GM04504 (cell line): ENCODE results near the gene DNASE1L1.
A peak's percentile ranks its signal among the peaks of the same experiment; 100 is the strongest.
"Not testable (repeated sequence)": the region's sequence is repeated elsewhere in the genome, so short reads cannot be mapped to it uniquely, and the experiment has no call there.

Experiments used
- DNase-seq: peaks from one replicate; pipeline ENCODE4 v3.0.0-alpha.2; 2012; ENCODE audit warnings: low read depth

Gene DNASE1L1

DNA sequence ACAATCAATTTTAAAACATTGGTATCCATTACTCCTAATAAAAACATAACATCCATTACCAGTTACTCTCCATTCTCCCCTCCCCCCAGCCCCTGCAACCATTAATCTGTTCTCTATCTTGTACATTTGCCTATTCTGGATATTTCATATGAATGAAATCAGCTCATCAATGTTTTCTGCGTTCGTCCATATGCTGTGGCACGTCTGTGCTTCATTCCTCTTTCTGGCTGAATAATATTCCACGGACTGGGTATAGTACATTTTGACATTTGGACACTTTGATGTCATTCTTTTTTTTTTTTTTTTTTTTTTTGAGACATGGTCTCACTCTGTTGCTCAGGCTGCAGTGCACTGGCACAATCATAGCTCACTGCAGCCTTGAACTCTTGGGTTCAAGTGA, 5.2 kb downstream of the DNASE1L1 start:
- DNase-seq = no peak

GRCh38 chrX:154403192-154403591, 5.9 kb downstream of the DNASE1L1 start:
- no peak for DNase-seq

GRCh38 chrX:154402622-154403127, 6.4 kb downstream of the DNASE1L1 start:
- DNase-seq = no peak

DNA sequence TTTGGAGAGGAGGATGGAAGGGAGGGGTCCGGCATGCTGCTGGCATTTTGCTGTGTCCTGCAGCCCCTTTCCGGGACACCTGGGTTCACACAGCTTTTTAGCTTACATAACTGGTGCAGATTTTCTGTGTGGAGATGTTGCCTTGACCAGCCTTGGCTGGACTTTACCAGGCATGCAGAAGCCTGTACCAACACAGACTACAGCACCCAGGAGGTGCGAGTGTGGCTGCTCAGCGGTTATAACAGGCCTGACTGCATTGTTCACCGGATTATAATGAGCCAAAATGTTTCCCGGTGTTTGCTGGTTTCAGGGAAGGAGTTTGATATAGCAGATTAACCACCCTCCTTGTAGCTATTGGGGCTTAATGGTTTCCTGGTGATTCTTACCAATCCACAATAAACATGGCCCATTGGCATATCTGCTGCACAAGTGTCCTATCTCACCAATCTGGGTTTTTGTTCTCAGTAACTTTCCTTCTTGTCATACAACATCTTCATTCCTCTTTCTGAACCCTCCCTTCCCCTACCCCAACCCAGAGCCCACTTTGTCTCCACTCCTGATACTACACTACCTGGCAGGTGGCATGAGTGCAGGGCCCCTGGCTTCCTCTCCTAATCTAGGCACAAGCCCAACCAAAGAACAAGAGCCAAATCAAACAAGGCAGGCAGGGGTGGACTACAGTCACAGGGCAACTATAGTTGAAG, 7.0 kb downstream of the DNASE1L1 start:
- no peak for DNase-seq

GRCh38 chrX:154401045-154401799, 7.8 kb downstream of the DNASE1L1 start:
- no peak for DNase-seq

DNA sequence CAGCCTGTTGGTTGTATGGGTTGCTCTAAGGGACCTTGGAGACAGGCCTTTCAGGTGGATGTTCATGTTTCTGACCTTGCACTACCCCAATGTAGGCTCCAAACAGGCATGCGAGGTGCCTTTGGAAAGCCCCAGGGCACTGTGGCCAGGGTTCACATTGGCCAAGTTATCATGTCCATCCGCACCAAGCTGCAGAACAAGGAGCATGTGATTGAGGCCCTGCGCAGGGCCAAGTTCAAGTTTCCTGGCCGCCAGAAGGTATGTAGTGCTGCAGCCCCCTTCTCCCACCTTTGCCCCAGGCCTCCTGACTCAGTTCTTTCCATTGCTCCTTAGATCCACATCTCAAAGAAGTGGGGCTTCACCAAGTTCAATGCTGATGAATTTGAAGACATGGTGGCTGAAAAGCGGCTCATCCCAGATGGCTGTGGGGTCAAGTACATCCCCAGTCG, 8.7 kb downstream of the DNASE1L1 start:
- not testable (repeated sequence) for DNase-seq

- no peak for DNase-seq
Observed at GRCh38 chrX:154399527-154400368, 9.3 kb downstream of the DNASE1L1 start.

DNA sequence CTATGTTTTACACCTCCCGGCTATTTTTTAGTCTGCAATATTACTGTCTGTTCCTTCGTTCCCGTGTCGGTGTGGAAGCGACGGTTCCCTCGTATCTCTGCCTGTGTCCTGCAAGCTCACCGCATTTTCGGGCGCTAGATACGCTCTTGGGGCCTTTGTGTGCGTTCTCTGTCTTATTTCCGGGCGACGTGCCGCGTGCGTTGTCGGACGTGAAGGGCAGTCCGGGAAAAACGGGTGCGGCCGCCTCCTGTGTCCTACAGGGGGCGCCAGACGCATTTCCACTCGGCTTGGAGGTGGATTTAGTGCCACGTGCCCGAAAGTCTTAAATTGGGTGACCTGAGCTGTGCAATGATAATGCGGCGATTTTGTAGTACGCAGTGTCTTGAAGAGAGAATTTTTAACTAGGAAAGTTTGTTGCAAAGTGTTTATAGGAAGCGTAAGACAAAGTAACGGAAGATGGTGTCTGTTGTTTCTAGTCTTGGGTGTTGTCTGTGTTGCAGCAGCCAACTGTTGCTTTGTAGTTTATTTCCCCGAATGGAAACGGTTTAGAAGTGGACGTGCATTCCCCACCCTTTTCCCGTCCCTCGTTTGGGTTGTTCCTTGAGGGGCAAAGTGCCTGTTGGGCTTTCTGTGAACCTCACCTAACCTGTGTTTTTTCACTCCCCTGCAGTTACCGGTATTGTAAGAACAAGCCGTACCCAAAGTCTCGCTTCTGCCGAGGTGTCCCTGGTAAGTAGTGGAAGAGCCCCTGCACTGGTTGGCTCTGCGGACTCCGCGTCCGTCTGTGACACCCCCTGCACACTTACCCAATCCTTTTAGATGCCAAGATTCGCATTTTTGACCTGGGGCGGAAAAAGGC, 10.2 kb downstream of the DNASE1L1 start:
- no peak for DNase-seq

DNA sequence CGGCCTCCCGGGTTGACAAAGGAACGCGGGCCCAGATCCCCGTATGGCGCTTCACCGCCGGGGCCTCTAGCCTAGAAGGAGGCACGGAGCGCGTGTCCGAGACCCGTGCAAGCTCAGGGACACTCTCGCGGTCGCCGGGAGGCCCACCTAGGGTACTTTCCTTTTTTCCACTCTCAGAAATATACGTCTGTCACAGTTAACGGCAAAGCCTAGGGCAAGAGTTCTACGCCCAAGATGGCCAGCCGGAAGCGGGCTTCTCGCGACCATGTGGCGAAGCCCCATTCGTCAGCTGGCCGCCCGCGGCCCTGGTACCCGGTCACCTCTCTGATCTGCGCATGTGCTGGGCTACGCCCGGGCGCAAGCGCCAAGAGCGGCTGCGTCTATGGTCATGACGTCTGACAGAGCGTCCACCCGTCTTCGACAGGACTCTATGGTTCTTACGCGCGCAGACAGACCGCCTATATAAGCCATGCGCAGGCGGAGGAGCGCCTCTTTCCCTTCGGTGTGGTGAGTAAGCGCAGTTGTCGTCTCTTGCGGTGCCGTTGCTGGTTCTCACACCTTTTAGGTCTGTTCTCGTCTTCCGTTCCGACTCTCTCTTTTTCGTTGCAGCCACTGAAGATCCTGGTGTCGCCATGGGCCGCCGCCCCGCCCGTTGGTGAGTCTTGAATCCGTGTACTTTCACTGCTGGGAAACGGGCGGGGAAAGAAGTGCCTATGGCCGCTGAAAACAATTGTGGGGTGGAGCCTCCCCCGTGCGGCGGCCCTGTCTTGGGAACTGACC, 11.0 kb downstream of the DNASE1L1 start, which contains the start of gene RPL10:
Gene RPL10 (plus strand): TSS at position 490 of the 780 bp plus-strand sequence. CDS start 143 bp downstream, at position 633.
- peak; percentile 87 for DNase-seq

DNA sequence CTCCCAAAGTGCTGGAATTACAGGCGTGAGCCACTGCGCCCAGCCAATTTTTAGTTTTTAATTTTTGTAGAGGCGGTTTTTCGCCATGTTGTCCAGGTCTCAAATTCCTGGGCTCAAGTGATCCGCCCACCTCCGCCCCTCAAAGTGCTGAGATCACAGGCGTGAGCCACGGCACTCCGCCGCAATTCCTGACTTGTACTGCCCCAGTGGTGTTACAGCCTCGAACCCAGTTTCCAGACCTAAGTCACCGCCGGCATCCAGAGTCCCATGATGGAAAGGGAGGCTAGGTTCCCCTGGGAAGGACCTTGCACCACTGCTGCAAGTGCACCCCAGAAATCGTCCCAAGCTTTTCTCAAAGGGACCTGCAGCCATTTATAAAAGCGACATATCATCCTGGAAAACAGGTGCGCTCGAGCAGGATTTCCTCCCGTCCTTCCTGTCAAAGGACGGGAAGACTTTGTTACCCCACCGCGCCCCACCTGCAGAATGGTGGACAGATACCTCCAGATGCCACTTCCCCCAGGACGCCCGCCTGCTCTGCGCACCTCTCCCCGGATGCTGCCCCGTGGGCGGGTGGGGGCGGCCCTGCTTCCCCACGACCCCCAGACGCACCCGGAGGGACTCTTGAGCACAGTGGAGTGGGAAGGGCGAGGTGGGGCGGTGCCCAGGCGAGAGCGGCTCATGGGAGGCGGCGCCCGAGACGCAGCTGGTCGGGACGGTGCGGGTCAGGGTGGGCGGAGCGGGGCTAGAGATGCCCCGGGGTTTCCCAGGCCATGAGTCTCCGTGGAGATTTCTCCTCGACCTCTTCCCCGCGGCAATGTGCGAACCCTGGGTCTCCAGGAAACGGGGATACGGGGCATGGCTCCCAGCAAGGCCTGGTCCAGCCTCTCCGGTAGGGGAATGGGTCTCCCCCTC, 11.8 kb downstream of the DNASE1L1 start:
- DNase-seq = no peak

DNA sequence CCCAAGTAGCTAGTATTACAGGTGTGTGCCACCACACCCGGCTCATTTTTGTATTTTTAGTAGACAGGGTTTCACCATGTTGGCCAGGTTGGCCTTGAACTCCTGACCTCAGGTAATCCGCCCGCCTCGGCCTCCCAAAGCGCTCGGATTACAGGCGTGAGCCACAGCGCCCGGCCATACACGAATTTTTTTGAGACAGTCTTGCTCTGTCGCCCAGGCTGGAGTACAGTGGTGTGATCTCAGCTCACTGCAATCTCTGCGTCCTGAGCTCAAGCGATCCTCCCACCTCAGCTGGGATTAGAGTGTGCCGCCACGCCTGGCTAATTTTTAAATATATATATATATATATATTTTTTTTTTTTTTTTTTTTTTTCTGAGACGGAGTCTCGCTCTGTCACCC, 12.7 kb downstream of the DNASE1L1 start:
- DNase-seq = not testable (repeated sequence)

- DNase-seq = not testable (repeated sequence)
Observed at GRCh38 chrX:154389812-154390747, 19.0 kb downstream of the DNASE1L1 start.

- not testable (repeated sequence) for DNase-seq
Observed at GRCh38 chrX:154388649-154389048, 20.4 kb downstream of the DNASE1L1 start.

- DNase-seq = not testable (repeated sequence)
Observed at GRCh38 chrX:154388094-154388493, 21.0 kb downstream of the DNASE1L1 start.

DNA sequence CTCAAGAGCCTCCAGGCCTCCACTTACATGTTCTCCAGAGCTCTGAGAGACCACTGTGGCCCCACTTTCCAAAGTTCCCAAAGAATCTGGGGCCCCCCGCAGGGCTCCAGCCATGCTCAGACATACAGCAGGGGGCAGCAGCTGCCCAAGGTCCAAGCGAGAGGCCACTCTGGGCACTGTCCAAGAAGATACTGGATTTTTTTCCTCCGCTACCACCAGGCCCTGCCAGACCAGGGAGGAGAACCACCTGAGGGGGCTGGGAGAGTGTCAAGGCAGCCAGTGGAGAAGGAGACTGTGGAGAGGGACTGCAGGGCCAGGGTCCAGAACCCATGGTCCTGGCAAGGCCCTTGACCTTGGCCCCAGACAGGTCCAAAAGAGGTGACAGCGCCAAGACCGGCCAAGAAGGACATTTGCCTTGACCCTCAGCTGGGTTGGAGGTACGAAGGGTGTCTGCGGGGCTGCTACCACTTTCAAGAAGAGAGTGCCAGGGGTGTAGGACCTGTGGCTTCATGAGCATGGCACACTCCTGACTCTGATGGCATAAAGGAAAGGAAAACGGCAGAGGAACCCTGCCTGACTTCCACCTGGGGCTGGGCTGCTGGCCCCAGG, 24.7 kb downstream of the DNASE1L1 start:
- DNase-seq = no peak

GRCh38 chrX:154383359-154384283, 25.4 kb downstream of the DNASE1L1 start:
- no peak for DNase-seq
